H1 (cell line): Measurements from ENCODE around the gene SPG7. TPM values are rescaled to one million over a fixed set of nuclear protein-coding genes. Genes with fewer than 3 reads are reported as not detected.

Source experiments
- CTCF ChIA-PET: fragments of 300-600 bp; sonication (Branson Sonifier 250); formaldehyde crosslinking; loops from one replicate; lab custom pipeline; 2021; ENCODE audit not compliant: partially characterized antibody; lab: Charles Lee
- POLR2A ChIA-PET: fragments of 300-600 bp; sonication (Branson Sonifier 250); formaldehyde crosslinking; loops from one replicate; lab custom pipeline; 2021; ENCODE audit warnings: inconsistent platforms; ENCODE audit not compliant: partially characterized antibody; lab: Charles Lee
- DNase-seq, 2 experiments: peaks; one replicate each; pipeline versions ENCODE4 v3.0.0 to v3.0.0-alpha.2; 2010 to 2022; ENCODE audit warnings: low spot score in 2 of 2, low read depth in 1 of 2, mixed read lengths in 1 of 2
- FAIRE-seq: peaks from 2 replicates; lab custom pipeline; 2011; peaks lifted over from hg19 to GRCh38; lab: Jason Lieb, UNC
- H2AFZ ChIP-seq: 2 replicates; pipeline ENCODE4 v1.8.1; 2012; ENCODE audit warnings: low read length, inconsistent platforms
- H2AK5ac ChIP-seq: 2 replicates; pipeline ENCODE4 v1.6.1; 2013; ENCODE audit warnings: low read depth, low read length
- H2BK120ac ChIP-seq: replicated peaks from 2 replicates; pipeline ENCODE3; 2013; ENCODE audit warnings: low read depth, low read length, inconsistent platforms
- H2BK12ac ChIP-seq: 2 replicates; pipeline ENCODE4 v1.6.1; 2013; ENCODE audit warnings: low read depth, low read length
- H2BK15ac ChIP-seq: 2 replicates; pipeline ENCODE4 v1.6.1; 2013; ENCODE audit warnings: low read length
- H2BK20ac ChIP-seq: 2 replicates; pipeline ENCODE4 v1.6.1; 2013; ENCODE audit warnings: low read length
- H2BK5ac ChIP-seq: 2 replicates; pipeline ENCODE4 v1.6.1; 2013; ENCODE audit warnings: low read depth, low read length
- H3K14ac ChIP-seq: 2 replicates; pipeline ENCODE4 v1.6.1; 2013; ENCODE audit warnings: inconsistent platforms; ENCODE audit not compliant: insufficient read length
- H3K18ac ChIP-seq: 2 replicates; pipeline ENCODE4 v1.6.1; 2013; ENCODE audit warnings: low read length; ENCODE audit errors: extremely low read depth
- H3K23ac ChIP-seq: 2 replicates; pipeline ENCODE4 v1.6.1; 2013; ENCODE audit warnings: inconsistent platforms; ENCODE audit not compliant: insufficient read length
- H3K23me2 ChIP-seq: 2 replicates; pipeline ENCODE4 v1.6.1; 2013; ENCODE audit warnings: low read depth, low read length
- H3K27ac ChIP-seq: 2 replicates; pipeline ENCODE4 v1.6.1; 2011; ENCODE audit warnings: low read depth, low read length, inconsistent platforms
- H3K27me3 ChIP-seq, 4 experiments: replicated peaks in 1 of 4; 1 replicate in 1 of 4; 2 replicates in 3 of 4; pipeline versions ENCODE4 v1.6.1 to v1.8.1; 2011 to 2013; ENCODE audit warnings: low read length in 3 of 4, mild to moderate bottlenecking in 3 of 4, inconsistent platforms in 2 of 4, mixed read lengths in 2 of 4, moderate library complexity in 1 of 4; ENCODE audit not compliant: control insufficient read depth in 3 of 4, insufficient read depth in 3 of 4; ENCODE audit errors: extremely low read depth in 1 of 4
- H3K36me3 ChIP-seq, 4 experiments: 2 replicates each; pipeline versions ENCODE4 v1.6.1 to v1.8.1; 2011 to 2013; ENCODE audit warnings: mild to moderate bottlenecking in 4 of 4, low read length in 3 of 4, moderate library complexity in 2 of 4, control low read depth in 1 of 4, inconsistent platforms in 1 of 4; ENCODE audit not compliant: insufficient read depth in 4 of 4, control insufficient read depth in 2 of 4
- H3K4ac ChIP-seq: replicated peaks from 2 replicates; pipeline ENCODE3; 2013; ENCODE audit warnings: low read length, low read depth, mixed read lengths, inconsistent platforms; ENCODE audit not compliant: insufficient read length
- H3K4me1 ChIP-seq, 4 experiments: replicated peaks in 1 of 4; 1 replicate in 1 of 4; 2 replicates in 3 of 4; pipeline versions ENCODE4 v1.6.1 to v1.8.1; 2011 to 2013; ENCODE audit warnings: low read length in 3 of 4, inconsistent platforms in 2 of 4, mixed read lengths in 1 of 4; ENCODE audit not compliant: insufficient read depth in 4 of 4, control insufficient read depth in 3 of 4
- H3K4me2 ChIP-seq, 2 experiments: 2 replicates each; pipeline versions ENCODE4 v1.6.1 to v1.8.1; 2011 to 2013; ENCODE audit warnings: low read depth in 2 of 2, low read length in 2 of 2, control low read depth in 1 of 2, inconsistent platforms in 1 of 2, mild to moderate bottlenecking in 1 of 2; ENCODE audit not compliant: insufficient read depth in 1 of 2
- H3K4me3 ChIP-seq, 4 experiments: fragments of 200-600, 300-600 bp in 1 of 4; sonication (generic), shearing (Covaris generic), sonication (Bioruptor Twin) in 1 of 4; 2 replicates each; pipeline versions ENCODE4 v1.5.1 to v1.8.1; 2011 to 2016; ENCODE audit warnings: low read length in 4 of 4, low read depth in 3 of 4, control low read depth in 2 of 4, inconsistent platforms in 2 of 4, mild to moderate bottlenecking in 2 of 4, mixed read lengths in 1 of 4, moderate library complexity in 1 of 4; ENCODE audit not compliant: insufficient read depth in 2 of 4; ENCODE audit errors: extremely low read depth in 1 of 4
- H3K56ac ChIP-seq: replicated peaks from 2 replicates; pipeline ENCODE3; 2013; ENCODE audit warnings: low read depth, mild to moderate bottlenecking, mixed read lengths, low read length, inconsistent platforms; ENCODE audit not compliant: insufficient read length
- H3K79me1 ChIP-seq: 2 replicates; pipeline ENCODE4 v1.6.1; 2013; ENCODE audit warnings: low read depth, low read length, control low read depth
- H3K79me2 ChIP-seq, 2 experiments: 2 replicates each; pipeline versions ENCODE4 v1.6.1 to v1.8.1; 2012 to 2013; ENCODE audit warnings: low read length in 2 of 2, mild to moderate bottlenecking in 2 of 2, inconsistent platforms in 1 of 2; ENCODE audit not compliant: insufficient read depth in 2 of 2, control insufficient read depth in 1 of 2
- H3K9ac ChIP-seq, 4 experiments: replicated peaks in 1 of 4; 1 replicate in 1 of 4; 2 replicates in 3 of 4; pipeline versions ENCODE4 v1.6.1 to v1.8.1; 2011 to 2013; ENCODE audit warnings: low read depth in 3 of 4, low read length in 3 of 4, control low read depth in 2 of 4, mild to moderate bottlenecking in 2 of 4, moderate library complexity in 2 of 4, inconsistent platforms in 1 of 4; ENCODE audit errors: extremely low read depth in 1 of 4
- H3K9me3 ChIP-seq, 2 experiments: 2 replicates each; pipeline versions ENCODE4 v1.6.1 to v1.8.1; 2012 to 2013; ENCODE audit warnings: mild to moderate bottlenecking in 2 of 2, moderate library complexity in 2 of 2, control low read depth in 1 of 2, inconsistent platforms in 1 of 2, low read depth in 1 of 2, low read length in 1 of 2, mixed read lengths in 1 of 2; ENCODE audit not compliant: insufficient read depth in 2 of 2
- H4K20me1 ChIP-seq, 2 experiments: replicated peaks in 1 of 2; 2 replicates each; pipeline versions ENCODE3 to v1.8.1; 2011 to 2013; ENCODE audit warnings: inconsistent platforms in 2 of 2, low read length in 2 of 2, mild to moderate bottlenecking in 1 of 2; ENCODE audit not compliant: insufficient read depth in 2 of 2, control insufficient read depth in 1 of 2
- H4K5ac ChIP-seq: 2 replicates; pipeline ENCODE4 v1.6.1; 2013; ENCODE audit warnings: low read length, low read depth, mixed read lengths, inconsistent platforms; ENCODE audit not compliant: insufficient read length
- H4K8ac ChIP-seq: 2 replicates; pipeline ENCODE4 v1.8.0; 2013; ENCODE audit warnings: mild to moderate bottlenecking, moderate library complexity, low read length, inconsistent platforms; ENCODE audit not compliant: insufficient read depth; ENCODE audit errors: extremely low read depth
- H4K91ac ChIP-seq: replicated peaks from 2 replicates; pipeline ENCODE3; 2013; ENCODE audit warnings: low read length, mixed read lengths, inconsistent platforms; ENCODE audit not compliant: insufficient read length
- BRCA1 ChIP-seq: IDR thresholded peaks from 2 replicates; pipeline ENCODE4 v1.6.1; 2012; ENCODE audit warnings: low read depth, low read length, improper control_type of control experiment
- CBX5 ChIP-seq: fragments of 300-800, 300-1000 bp; sonication (generic); IDR thresholded peaks from 2 replicates; pipeline ENCODE4 v1.7.1; 2016; ENCODE audit warnings: antibody characterized with exemption, low read length, low read depth
- HDAC2 ChIP-seq, 2 experiments: fragments of 300-600 bp in 1 of 2; sonication (generic) in 1 of 2; IDR thresholded peaks; 2 replicates each; pipeline ENCODE4 v1.6.1; 2011 to 2012; ENCODE audit warnings: low read depth in 2 of 2, low read length in 2 of 2, mild to moderate bottlenecking in 2 of 2, moderate library complexity in 2 of 2, borderline replicate concordance in 1 of 2, inconsistent platforms in 1 of 2
- NRF1 ChIP-seq: IDR thresholded peaks from 2 replicates; pipeline ENCODE4 v1.6.1; 2011; ENCODE audit warnings: mild to moderate bottlenecking, low read depth, low read length, improper control_type of control experiment
- RBBP5 ChIP-seq: IDR thresholded peaks from 2 replicates; pipeline ENCODE4 v1.7.1; 2012; ENCODE audit warnings: low read depth, mild to moderate bottlenecking, inconsistent platforms, low read length, moderate library complexity, borderline replicate concordance
- SP1 ChIP-seq: IDR thresholded peaks from 2 replicates; pipeline ENCODE4 v1.6.1; 2011; ENCODE audit warnings: low read depth, low read length
- SP2 ChIP-seq: IDR thresholded peaks from 2 replicates; pipeline ENCODE4 v1.6.1; 2012; ENCODE audit warnings: mild to moderate bottlenecking, low read length, inconsistent platforms
- WGBS, 2 experiments: shearing (Covaris generic) in 1 of 2; methylation state at CpG; one replicate each; pipeline versions ENCODE4 v1.1.6 to v1.1.7; 2013 to 2015; ENCODE audit warnings: low lambda C conversion rate in 2 of 2, mixed read lengths in 2 of 2, inconsistent platforms in 1 of 2, low coverage in 1 of 2, missing lambda C conversion rate in 1 of 2; ENCODE audit not compliant: insufficient replicate concordance in 2 of 2, insufficient coverage in 1 of 2, insufficient read length in 1 of 2; ENCODE audit errors: extremely low coverage in 1 of 2, missing lambda C conversion rate in 1 of 2; 5-methylcytosine and 5-hydroxymethylcytosine counted together
- polyA plus RNA-seq, 7 experiments: library from polyadenylated mRNA; depleted of rRNA in 3 of 7; stranded (reverse) in 5 of 7; unstranded in 2 of 7; fragments of >200 nt in 5 of 7; fragments of 200-250 nt in 2 of 7; gene quantifications; 1 replicate in 5 of 7; 2 replicates in 1 of 7; 4 replicates in 1 of 7; pipeline versions ENCODE4 v1.2.1 to v1.2.3, GENCODE V29; 2011 to 2013; ENCODE audit warnings: missing spikeins in 2 of 7, mixed read lengths in 2 of 7
- total RNA-seq: library from RNA; stranded (reverse); fragmentation: NEBNext Ultra II Directional; extraction: Animal tissue kit (Norgen Biotek cat#: 25700); gene quantifications from 2 replicates; pipeline ENCODE4 v1.2.1, GENCODE V29; 2021

The SPG7 gene
- total and polyA plus RNA-seq, 2 of the 8 experiments (the other 6 are each of a cell fraction or from before 2014, with no cell fraction given): 72.1 to 113 TPM

DNA sequence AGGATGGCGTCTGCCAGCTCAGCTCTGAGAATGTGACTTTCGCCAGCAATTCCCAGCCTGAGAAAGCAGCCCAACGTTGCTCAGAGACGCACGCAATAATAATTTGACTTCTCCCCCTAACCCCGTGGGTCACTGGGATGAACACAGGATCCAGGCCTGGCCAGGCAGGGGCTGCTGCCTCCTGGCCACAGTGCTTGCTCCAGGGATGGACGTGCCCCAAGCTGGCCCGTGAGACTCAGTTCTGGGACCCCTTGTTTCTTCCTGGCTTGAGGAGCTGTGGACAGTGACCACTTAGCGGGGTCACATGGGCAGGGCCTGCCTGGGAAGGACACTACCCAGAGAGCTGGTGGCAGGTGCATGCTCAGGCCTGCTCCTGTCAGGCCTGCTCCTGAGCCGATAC is 91.7 kb downstream of the SPG7 start:
- no peak overlapping the region for H2AK5ac ChIP-seq
- no peak overlapping the region for H2BK12ac ChIP-seq
- H3K4me2 ChIP-seq: no peak overlapping the region
- H3K27me3 ChIP-seq: no peaks in the 10 kb centered on the region; a peak in 1 of 7 replicates
- no peak overlapping the region; the same call in 1 of the 2 replicates for H3K18ac ChIP-seq
- H3K4ac ChIP-seq: no peak overlapping the region
- H3K9me3 ChIP-seq: no peaks in the 10 kb centered on the region
- peaks cover 0 to 11% (median 9%) of the 10 kb centered on the region in 4 experiments; a peak in 5 of 7 replicates for H3K4me1 ChIP-seq
- no peak overlapping the region for H2AFZ ChIP-seq
- no peak overlapping the region for H3K4me3 ChIP-seq
- FAIRE-seq: no peak
- 0 out of 2 replicates have a peak overlapping the region, but pooled peaks have one; percentile 4 for H2BK15ac ChIP-seq
- H3K36me3 ChIP-seq: no peaks in the 10 kb centered on the region
- peaks cover 0 to 11% of the 10 kb centered on the region in 2 experiments for H4K20me1 ChIP-seq
- TF ChIP-seq SP2 (no peak), NRF1 (no peak), RBBP5 (no peak), SP1 (no peak), BRCA1 (no peak), HDAC2 (IDR thresholded peaks at IDR 0.05; ENCODE audit: borderline replicate concordance in 1 of 2, low read depth in 2 of 2, low read length in 2 of 2) (no peak), CBX5 (no peak)
- H2BK20ac ChIP-seq: 0 out of 2 replicates have a peak overlapping the region, but pooled peaks have one; percentile 35
- no peak overlapping the region for H2BK120ac ChIP-seq
- H2BK5ac ChIP-seq: 0 out of 2 replicates have a peak overlapping the region, but pooled peaks have one; percentile 56
- H3K56ac ChIP-seq: no peak overlapping the region
- ChIA-PET POLR2A (interaction anchor here (0.6 to 1.2 kb wide), 8 partner anchors 11 to 186 kb away, joined by 3 to 5 read pairs (median 3); partner anchors contain the start of gene CDK10), CTCF (interaction anchor here (0.7 to 4.8 kb wide), 26 partner anchors 9 to 189 kb away, joined by 3 to 56 read pairs (median 4); partner anchors contain the start of gene DPEP1)
- no peaks in the 10 kb centered on the region for H3K79me2 ChIP-seq
- no peak overlapping the region for H3K23ac ChIP-seq
- no peak overlapping the region for H3K27ac ChIP-seq
- H3K9ac ChIP-seq: no peak overlapping the region
- no peak overlapping the region for H4K5ac ChIP-seq
- no peaks in the 10 kb centered on the region for H3K79me1 ChIP-seq
- WGBS, 2 experiments: 83% methylated on average over 10 of the region's 10 CpGs; no CpG with 5 or more reads in 1 of the 2 experiments
- peaks cover 2% of the 10 kb centered on the region for H3K23me2 ChIP-seq
- peak in 1 of 2 experiments; percentile 51 for DNase-seq
- H4K91ac ChIP-seq: no peak overlapping the region
- H4K8ac ChIP-seq: no peak overlapping the region; the same call in 1 of the 2 replicates
- H3K14ac ChIP-seq: no peak overlapping the region
